Lung (tissue), 12 donors: ENCODE measurements around the gene TEAD1. TPM values are rescaled to one million over a fixed set of nuclear protein-coding genes. Genes with fewer than 3 reads are reported as not detected.

Experiments
- ATAC-seq: fragments of 200-7000 bp; cut with Tn5 transposase; one replicate; pipeline ENCODE4 v1.9.1; 2020; ENCODE audit warnings: moderate number of reproducible peaks; ENCODE audit not compliant: insufficient read depth, low FRiP score
- DNase-seq, 3 donors: peaks; one replicate each; pipeline ENCODE4 v3.0.0-alpha.2; 2013 to 2017
- H3K27ac ChIP-seq, 2 donors: one replicate each; pipeline ENCODE4 v1.5.1; 2013; ENCODE audit warnings: mild to moderate bottlenecking in 2 of 2, moderate library complexity in 2 of 2, control low read depth in 1 of 2, inconsistent platforms in 1 of 2, low read depth in 1 of 2, low read length in 1 of 2
- H3K27me3 ChIP-seq, 3 donors: one replicate each; pipeline ENCODE4 v1.5.1; 2013; ENCODE audit warnings: low read length in 2 of 3; ENCODE audit not compliant: control insufficient read depth in 3 of 3, insufficient read depth in 3 of 3
- H3K36me3 ChIP-seq, 4 donors: one replicate each; pipeline ENCODE4 v1.5.1; 2013; ENCODE audit warnings: low read length in 4 of 4, mild to moderate bottlenecking in 1 of 4, moderate library complexity in 1 of 4; ENCODE audit not compliant: control insufficient read depth in 4 of 4, insufficient read depth in 4 of 4
- H3K4me1 ChIP-seq, 5 donors: one replicate each; pipeline ENCODE4 v1.5.1; 2013; ENCODE audit warnings: low read length in 5 of 5, mild to moderate bottlenecking in 2 of 5, moderate library complexity in 1 of 5; ENCODE audit not compliant: control insufficient read depth in 5 of 5, insufficient read depth in 5 of 5
- H3K4me3 ChIP-seq: one replicate; pipeline ENCODE4 v1.5.1; 2013; ENCODE audit warnings: mild to moderate bottlenecking, control low read depth, moderate library complexity
- H3K9ac ChIP-seq, 2 donors: one replicate each; pipeline ENCODE4 v1.5.1; 2013; ENCODE audit warnings: low read length in 2 of 2, control low read depth in 1 of 2; ENCODE audit not compliant: insufficient read depth in 1 of 2
- H3K9me3 ChIP-seq, 4 donors: one replicate each; pipeline ENCODE4 v1.5.1; 2013; ENCODE audit warnings: low read length in 3 of 4, mild to moderate bottlenecking in 1 of 4, moderate library complexity in 1 of 4; ENCODE audit not compliant: control insufficient read depth in 4 of 4, insufficient read depth in 3 of 4
- CTCF ChIP-seq: IDR thresholded peaks from 2 replicates; pipeline ENCODE4 v1.5.1; 2012; ENCODE audit warnings: mild to moderate bottlenecking; ENCODE audit errors: control extremely low read depth, extremely low read depth
- WGBS, 2 donors: extraction: QIAGEN DNeasy Blood & Tissue Kit; methylation state at CpG; one replicate each; pipeline ENCODE4 v1.1.7; 2013; 5-methylcytosine and 5-hydroxymethylcytosine counted together
- polyA plus RNA-seq, 2 donors: library from polyadenylated mRNA; stranded (reverse); fragments of 200-250 nt; gene quantifications; one replicate each; pipeline ENCODE4 v1.2.1, GENCODE V29; 2013
- total RNA-seq, 2 donors: library from RNA; depleted of rRNA in 1 of 2; stranded (reverse); fragments of >200 nt in 1 of 2; gene quantifications; one replicate each; pipeline ENCODE4 v1.2.1, GENCODE V29; 2014 to 2021
- donor health status: control.
- donor health status: control.
- donor health status: Bipolar disorder and iron deficiency.
- donor health status: healthy.
- donor health status: DM: yes; HTN: yes; CAD: no.

Gene TEAD1
- total and polyA plus RNA-seq, 4 donors: 7.7 to 141 (median 38.8) TPM

- Histone ChIP-seq H3K9me3 (no peaks in the 10 kb centered on the region), H3K27me3 (peaks cover 0 to 2% (median 0%) of the 10 kb centered on the region in 3 donors), H3K9ac (no peak overlapping the region), H3K4me3 (no peak overlapping the region), H3K27ac (no peak overlapping the region), H3K4me1 (no peaks in the 10 kb centered on the region), H3K36me3 (no peaks in the 10 kb centered on the region)
- DNase-seq: no peak
- ATAC-seq: no peak
- WGBS, 2 donors: 89 to 93% methylated on average over 1 of the region's 1 CpG
- no peak for TF ChIP-seq CTCF
Observed at GRCh38 chr11:12667646-12668045, 6.6 kb upstream of the TEAD1 start.

GRCh38 chr11:12668166-12668565 lies 6.1 kb upstream of the TEAD1 start:
- ATAC-seq (no peak), DNase-seq (no peak)
- H3K27ac ChIP-seq: no peak overlapping the region
- H3K27me3 ChIP-seq: peaks cover 0 to 2% (median 0%) of the 10 kb centered on the region in 3 donors
- no peaks in the 10 kb centered on the region for H3K9me3 ChIP-seq
- 71 to 90% methylated on average over 2 of the region's 2 CpGs for WGBS, 2 donors
- no peak overlapping the region for H3K9ac ChIP-seq
- H3K4me1 ChIP-seq: no peaks in the 10 kb centered on the region
- H3K4me3 ChIP-seq: no peak overlapping the region
- no peaks in the 10 kb centered on the region for H3K36me3 ChIP-seq
- no peak for TF ChIP-seq CTCF

GRCh38 chr11:12669930-12670329 lies 4.3 kb upstream of the TEAD1 start:
- Histone ChIP-seq H3K4me3 (no peak overlapping the region), H3K9me3 (no peaks in the 10 kb centered on the region)
- WGBS, 2 donors: 89 to 93% methylated on average over 3 of the region's 3 CpGs

More at GRCh38 chr11:12669930-12670329, 4.3 kb upstream of the TEAD1 start:
- Histone ChIP-seq H3K36me3 (no peaks in the 10 kb centered on the region), H3K4me1 (peaks cover 0 to 4% (median 0%) of the 10 kb centered on the region in 5 donors), H3K9ac (no peak overlapping the region), H3K27ac (no peak overlapping the region), H3K27me3 (peaks cover 0 to 2% (median 0%) of the 10 kb centered on the region in 3 donors)
- no peak for TF ChIP-seq CTCF
- DNase-seq (no peak), ATAC-seq (no peak)
